Endothelial cell of umbilical vein (primary cell): Measurements from ENCODE around the gene GPR68. TPM values are rescaled to one million over a fixed set of nuclear protein-coding genes. Genes with fewer than 3 reads are reported as not detected.

ENCODE experiments used
- BruUV-seq: library from RNA; stranded (reverse); fragments of 400-500 nt; replicated peaks from 2 replicates; lab custom pipeline; 2021; lab: Mats Ljungman, UMichigan
- CTCF ChIA-PET: fragments of 300-600, 350-600 bp; sonication (Branson Sonifier 250); formaldehyde crosslinking; loops from one replicate; lab custom pipeline; 2021; ENCODE audit warnings: antibody characterized with exemption, inconsistent platforms; lab: Charles Lee
- POLR2A ChIA-PET: fragments of 300-600, 350-600 bp; sonication (Branson Sonifier 250); formaldehyde crosslinking; loops from one replicate; lab custom pipeline; 2021; ENCODE audit warnings: antibody characterized with exemption, inconsistent platforms; lab: Charles Lee
- DNase-seq: peaks from one replicate; pipeline ENCODE4 v3.0.0-alpha.2; 2011; ENCODE audit warnings: low read depth, low spot score
- FAIRE-seq: peaks from 2 replicates; lab custom pipeline; 2011; peaks lifted over from hg19 to GRCh38; lab: Jason Lieb, UNC
- H2AFZ ChIP-seq: 2 replicates; pipeline ENCODE4 v1.6.0; 2012; ENCODE audit warnings: low read depth, low read length, control low read depth, inconsistent platforms
- H3K27ac ChIP-seq: 2 replicates; pipeline ENCODE4 v1.5.1; 2011; ENCODE audit warnings: low read depth, mild to moderate bottlenecking, control low read depth, low read length, moderate library complexity; ENCODE audit not compliant: insufficient read depth
- H3K27me3 ChIP-seq, 2 experiments: 2 replicates each; pipeline versions ENCODE4 v1.6.0 to v1.6.1; 2011; ENCODE audit warnings: low read length in 2 of 2, mixed read lengths in 1 of 2; ENCODE audit not compliant: control insufficient read depth in 2 of 2, insufficient read depth in 2 of 2
- H3K36me3 ChIP-seq, 2 experiments: 2 replicates in 1 of 2; 3 replicates in 1 of 2; pipeline ENCODE4 v1.5.1; 2011; ENCODE audit warnings: low read length in 2 of 2, mild to moderate bottlenecking in 1 of 2, moderate library complexity in 1 of 2; ENCODE audit not compliant: control insufficient read depth in 2 of 2, insufficient read depth in 2 of 2; ENCODE audit errors: extremely low read depth in 1 of 2
- H3K4me1 ChIP-seq: 3 replicates; pipeline ENCODE4 v1.5.1; 2011; ENCODE audit warnings: mild to moderate bottlenecking, low read length; ENCODE audit not compliant: control insufficient read depth, insufficient read depth; ENCODE audit errors: extremely low read depth
- H3K4me2 ChIP-seq: 2 replicates; pipeline ENCODE4 v1.6.1; 2011; ENCODE audit warnings: low read length, control low read depth, mixed read lengths; ENCODE audit not compliant: insufficient read depth
- H3K4me3 ChIP-seq, 3 experiments: fragments of 200-600 bp in 1 of 3; sonication (generic), shearing (Covaris generic) in 1 of 3; replicated peaks in 1 of 3; 2 replicates each; pipeline ENCODE4 v1.5.1; 2011 to 2016; ENCODE audit warnings: control low read depth in 3 of 3, low read length in 3 of 3, mild to moderate bottlenecking in 2 of 3, inconsistent platforms in 1 of 3, low read depth in 1 of 3, moderate library complexity in 1 of 3; ENCODE audit not compliant: insufficient read depth in 1 of 3
- H3K79me2 ChIP-seq: 2 replicates; pipeline ENCODE4 v1.6.0; 2012; ENCODE audit warnings: low read length, inconsistent platforms; ENCODE audit not compliant: control insufficient read depth, insufficient read depth
- H3K9ac ChIP-seq: replicated peaks from 2 replicates; pipeline ENCODE3; 2011; ENCODE audit warnings: low read length, control low read depth; ENCODE audit not compliant: insufficient read depth; ENCODE audit errors: extremely low read depth
- H3K9me1 ChIP-seq: replicated peaks from 3 replicates; pipeline ENCODE4 v1.6.0; 2011; ENCODE audit warnings: mild to moderate bottlenecking, low read length; ENCODE audit not compliant: control insufficient read depth, insufficient read depth; ENCODE audit errors: extremely low read depth
- H3K9me3 ChIP-seq: replicated peaks from 2 replicates; pipeline ENCODE4 v1.5.1; 2012; ENCODE audit warnings: low read length, inconsistent platforms; ENCODE audit not compliant: control insufficient read depth, insufficient read depth
- H4K20me1 ChIP-seq: replicated peaks from 2 replicates; pipeline ENCODE3; 2011; ENCODE audit warnings: mild to moderate bottlenecking, low read length; ENCODE audit not compliant: control insufficient read depth, insufficient read depth; ENCODE audit errors: extremely low read depth
- EZH2 ChIP-seq: IDR thresholded peaks from 2 replicates; pipeline ENCODE4 v1.6.1; 2012; ENCODE audit warnings: borderline replicate concordance, low read depth, mild to moderate bottlenecking, moderate library complexity, low read length, inconsistent platforms; ENCODE audit not compliant: severe bottlenecking
- FOS ChIP-seq: IDR thresholded peaks from 2 replicates; pipeline ENCODE4 v1.6.1; 2011; ENCODE audit warnings: mild to moderate bottlenecking, low read length, moderate library complexity, borderline replicate concordance; ENCODE audit not compliant: insufficient read depth
- GATA2 ChIP-seq: IDR thresholded peaks from 2 replicates; pipeline ENCODE4 v1.7.0; 2011; ENCODE audit warnings: low read depth, mild to moderate bottlenecking, moderate library complexity, mixed read lengths, low read length; ENCODE audit not compliant: insufficient read length, insufficient read depth
- JUN ChIP-seq: IDR thresholded peaks from 2 replicates; pipeline ENCODE4 v1.6.1; 2011; ENCODE audit warnings: borderline replicate concordance, low read depth; ENCODE audit not compliant: insufficient read length, insufficient read depth
- MYC ChIP-seq: IDR thresholded peaks from one replicate; pipeline ENCODE4 v1.6.1; 2011; ENCODE audit warnings: mild to moderate bottlenecking, low read depth, low read length
- POLR2A ChIP-seq: IDR thresholded peaks from 2 replicates; pipeline ENCODE4 v1.6.1; 2012; ENCODE audit warnings: low read depth, mild to moderate bottlenecking, control low read depth, low read length
- POLR2AphosphoS5 ChIP-seq: IDR thresholded peaks from 2 replicates; pipeline ENCODE4 v1.6.1; 2012; ENCODE audit warnings: low read depth, mild to moderate bottlenecking, control low read depth, low read length, moderate library complexity; ENCODE audit not compliant: insufficient read depth
- dilution Hi-C: fragments of 300-500 bp; cut with MboI; formaldehyde crosslinking; loops from one replicate; pipeline ENCODE4 v1.15.0; 2019; ENCODE audit warnings: low sequenced_read_pairs; ENCODE audit not compliant: extremely low pct_ligation_motif_present
- intact Hi-C: fragments of 100-400 bp; cut with micrococcal nuclease; formaldehyde crosslinking; loops from one replicate; pipeline ENCODE4 v1.10.0; 2022
- polyA plus RNA-seq, 4 experiments: library from polyadenylated mRNA; depleted of rRNA in 3 of 4; stranded (reverse) in 3 of 4; unstranded in 1 of 4; fragments of >200 nt; gene quantifications; 2 replicates each; pipeline versions ENCODE4 v1.2.1 to v1.2.3, GENCODE V29; 2011 to 2012; ENCODE audit warnings: missing spikeins in 1 of 4
- total RNA-seq: library from RNA; stranded (reverse); gene quantifications from 2 replicates; pipeline ENCODE4 v1.2.3, GENCODE V29; 2021
- TF ChIP-seq, protein P1 (sequence below): IDR thresholded peaks from 2 replicates; pipeline ENCODE4 v1.6.1; 2011; ENCODE audit not compliant: insufficient read depth, insufficient read length
- TF ChIP-seq, protein P2 (sequence below), 2 donors: IDR thresholded peaks; 1 replicate in 1 of 2; 2 replicates in 1 of 2; pipeline ENCODE4 v1.5.1; 2011; ENCODE audit warnings: low read length in 2 of 2, mild to moderate bottlenecking in 2 of 2, moderate library complexity in 2 of 2, control low read depth in 1 of 2, inconsistent platforms in 1 of 2, low read depth in 1 of 2; ENCODE audit not compliant: insufficient read depth in 1 of 2; ENCODE audit errors: extremely low read depth in 1 of 2

The GPR68 gene
- total and polyA plus RNA-seq, 2 donors (not counting 3 experiments of a cell fraction or from before 2014, with no cell fraction given): 0.24 to 0.36 TPM

DNA sequence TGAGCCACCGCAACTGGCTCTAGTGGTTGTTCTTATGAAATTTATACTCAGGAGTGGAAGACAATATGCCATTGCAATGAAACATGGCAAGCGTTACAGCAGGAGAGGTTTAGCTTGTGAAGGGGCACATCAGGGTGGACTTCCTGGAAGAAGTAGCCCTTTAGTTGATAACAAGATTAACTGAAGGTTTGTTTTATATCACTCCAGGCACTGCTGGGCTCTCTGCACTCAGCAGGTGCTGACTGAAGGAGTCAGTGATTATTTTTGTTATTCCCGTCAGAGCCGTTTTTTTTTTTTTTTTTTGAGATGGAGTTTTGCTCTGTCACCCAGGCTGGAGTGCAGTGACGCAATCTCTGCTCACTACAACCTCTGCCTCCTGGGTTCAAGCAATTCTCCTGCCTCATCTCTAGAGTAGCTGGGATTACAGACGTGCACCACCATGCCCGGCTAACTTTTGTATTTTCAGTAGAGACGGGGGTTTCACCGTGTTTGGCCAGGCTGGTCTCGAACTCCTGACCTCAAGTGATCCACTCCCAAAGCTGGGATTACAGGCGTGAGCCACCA lies 17.6 kb upstream of the GPR68 start:
- H3K79me2 ChIP-seq: no peaks in the 10 kb centered on the region
- no peak overlapping the region for H3K27ac ChIP-seq
- no TSS peak for BruUV-seq
- H3K9me3 ChIP-seq: no peaks in the 10 kb centered on the region
- CTCF ChIA-PET: interaction anchor here (0.6 kb wide), 1 partner anchor 89 kb away, joined by 3 read pairs; no protein-coding TSS in a partner anchor
- no peaks in the 10 kb centered on the region for H3K36me3 ChIP-seq
- H3K27me3 ChIP-seq: no peaks in the 10 kb centered on the region
- peaks cover 9% of the 10 kb centered on the region for H3K4me1 ChIP-seq
- FAIRE-seq: no peak
- intact Hi-C loops (no loop called here), dilution Hi-C loops (no loop called here)
- DNase-seq: no peak
- TF ChIP-seq POLR2A (no peak), FOS (no peak), JUN (no peak), GATA2 (no peak), EZH2 (no peak), MYC (no peak), POLR2AphosphoS5 (no peak)
- TF ChIP-seq, protein P1, sequence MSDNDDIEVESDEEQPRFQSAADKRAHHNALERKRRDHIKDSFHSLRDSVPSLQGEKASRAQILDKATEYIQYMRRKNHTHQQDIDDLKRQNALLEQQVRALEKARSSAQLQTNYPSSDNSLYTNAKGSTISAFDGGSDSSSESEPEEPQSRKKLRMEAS: no peak
- TF ChIP-seq, protein P2, sequence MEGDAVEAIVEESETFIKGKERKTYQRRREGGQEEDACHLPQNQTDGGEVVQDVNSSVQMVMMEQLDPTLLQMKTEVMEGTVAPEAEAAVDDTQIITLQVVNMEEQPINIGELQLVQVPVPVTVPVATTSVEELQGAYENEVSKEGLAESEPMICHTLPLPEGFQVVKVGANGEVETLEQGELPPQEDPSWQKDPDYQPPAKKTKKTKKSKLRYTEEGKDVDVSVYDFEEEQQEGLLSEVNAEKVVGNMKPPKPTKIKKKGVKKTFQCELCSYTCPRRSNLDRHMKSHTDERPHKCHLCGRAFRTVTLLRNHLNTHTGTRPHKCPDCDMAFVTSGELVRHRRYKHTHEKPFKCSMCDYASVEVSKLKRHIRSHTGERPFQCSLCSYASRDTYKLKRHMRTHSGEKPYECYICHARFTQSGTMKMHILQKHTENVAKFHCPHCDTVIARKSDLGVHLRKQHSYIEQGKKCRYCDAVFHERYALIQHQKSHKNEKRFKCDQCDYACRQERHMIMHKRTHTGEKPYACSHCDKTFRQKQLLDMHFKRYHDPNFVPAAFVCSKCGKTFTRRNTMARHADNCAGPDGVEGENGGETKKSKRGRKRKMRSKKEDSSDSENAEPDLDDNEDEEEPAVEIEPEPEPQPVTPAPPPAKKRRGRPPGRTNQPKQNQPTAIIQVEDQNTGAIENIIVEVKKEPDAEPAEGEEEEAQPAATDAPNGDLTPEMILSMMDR (IDR thresholded peaks at IDR 0.05; ENCODE audit: extremely low read depth in 1 of 2, insufficient read depth in 1 of 2, low read depth in 1 of 2, low read length in 2 of 2): no peak
- no peak overlapping the region for H2AFZ ChIP-seq
- no peak overlapping the region for H3K4me2 ChIP-seq
- H4K20me1 ChIP-seq: no peaks in the 10 kb centered on the region
- POLR2A ChIA-PET: interaction anchor here (0.7 kb wide), 1 partner anchor 12 kb away, joined by 12 read pairs; no protein-coding TSS in a partner anchor
- no peak overlapping the region for H3K9ac ChIP-seq
- H3K4me3 ChIP-seq: no peak overlapping the region
- H3K9me1 ChIP-seq: no peaks in the 10 kb centered on the region
